Lower leg skin (tissue), 3 donors: Measurements from ENCODE around the gene MYO5A.

Experiments used
- CTCF ChIP-seq, 3 donors: fragments of 450-650 bp; IDR thresholded peaks; one replicate each; pipeline ENCODE4 v1.5.1; 2016; ENCODE audit warnings: antibody characterized with exemption in 3 of 3, mild to moderate bottlenecking in 3 of 3, moderate library complexity in 2 of 3
- POLR2A ChIP-seq, 2 donors: fragments of 450-650 bp; IDR thresholded peaks; one replicate each; pipeline ENCODE4 v1.6.1; 2016 to 2017; ENCODE audit warnings: antibody characterized with exemption in 2 of 2, mild to moderate bottlenecking in 1 of 2, moderate library complexity in 1 of 2

GRCh38 chr15:52434885-52435284 is 93.8 kb downstream of the MYO5A start:
- TF ChIP-seq CTCF (IDR thresholded peaks at IDR 0.05) (no peak), POLR2A (IDR thresholded peaks at IDR 0.05) (no peak)
